NCI-H2171 treated with DMSO at 0.1 percent for 48 hours (cell line): ENCODE results near the gene TNPO2.
A peak's percentile ranks its signal among the peaks of the same experiment; 100 is the strongest.

ENCODE experiments used
- DNase-seq: peaks from one replicate; lab custom pipeline; 2025; lab: John Stamatoyannopoulos, UW

The TNPO2 gene

DNA sequence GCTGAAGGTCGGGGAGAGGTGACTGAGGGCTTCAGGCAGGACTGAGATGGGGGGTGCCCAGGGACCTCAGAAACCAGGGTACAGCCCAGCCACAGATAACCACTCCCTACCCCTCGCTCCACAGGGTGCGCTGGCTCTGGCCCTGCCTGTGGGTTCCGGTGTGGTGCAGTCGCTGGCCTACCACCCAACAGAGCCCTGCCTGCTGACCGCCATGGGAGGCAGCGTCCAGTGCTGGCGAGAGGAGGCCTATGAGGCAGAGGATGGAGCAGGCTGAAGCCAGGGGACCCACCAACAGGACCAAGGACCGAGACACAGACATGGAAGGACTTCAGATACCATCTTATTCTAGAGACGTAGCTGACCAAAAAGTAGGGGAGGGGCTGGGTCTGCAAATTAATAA, 48.3 kb downstream of the TNPO2 start:
- DNase-seq, result no peak

DNA sequence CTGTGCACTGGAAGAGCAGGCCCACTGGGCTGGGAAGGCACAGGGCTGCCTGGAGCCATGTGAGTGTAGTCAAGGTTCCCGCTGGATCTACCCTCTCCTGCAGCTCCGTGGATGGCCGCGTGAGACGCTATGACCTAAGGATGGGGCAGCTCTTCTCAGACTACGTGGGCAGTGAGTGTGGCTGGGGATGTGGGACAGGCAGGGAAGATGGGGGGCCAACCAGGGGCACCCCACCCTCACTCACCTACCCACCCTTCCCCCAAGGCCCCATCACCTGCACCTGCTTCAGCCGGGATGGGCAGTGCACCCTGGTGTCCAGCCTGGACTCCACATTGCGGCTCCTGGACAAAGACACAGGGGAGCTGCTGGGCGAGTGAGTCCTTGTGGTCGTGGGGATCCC, 51.0 kb downstream of the TNPO2 start:
- no peak for DNase-seq

DNA sequence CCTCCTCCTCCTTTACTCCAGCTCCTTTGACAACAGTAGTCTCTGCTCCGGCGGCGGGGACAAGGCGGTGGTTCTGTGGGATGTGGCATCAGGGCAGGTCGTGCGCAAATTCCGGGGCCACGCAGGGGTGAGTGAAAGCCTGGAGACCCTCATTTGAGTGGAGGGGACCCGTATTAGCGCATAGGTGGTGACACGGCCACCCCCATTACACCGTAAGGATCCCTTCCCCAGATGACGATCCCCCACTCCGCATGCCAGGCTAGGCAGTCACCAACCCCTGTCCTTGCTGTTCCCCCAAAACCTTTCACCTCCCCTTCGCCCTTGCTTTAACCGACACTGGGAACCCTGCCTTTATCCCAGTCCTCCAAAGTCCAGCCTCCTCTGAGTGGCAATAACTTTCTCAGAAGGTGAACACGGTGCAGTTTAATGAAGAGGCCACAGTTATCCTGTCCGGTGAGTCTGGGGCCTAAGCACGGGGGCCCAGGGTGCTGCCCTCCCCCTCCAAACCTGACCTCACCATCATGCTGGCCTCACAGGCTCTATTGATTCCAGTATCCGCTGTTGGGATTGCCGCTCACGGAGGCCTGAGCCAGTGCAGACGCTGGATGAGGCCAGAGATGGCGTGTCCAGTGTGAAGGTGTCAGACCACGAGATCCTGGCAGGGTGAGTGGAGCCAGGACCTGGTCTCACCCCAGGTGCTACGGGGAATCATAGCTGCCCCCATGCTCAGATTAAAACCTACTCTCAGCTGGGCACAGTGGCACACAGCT, 53.4 kb downstream of the TNPO2 start:
- DNase-seq, result no peak

DNA sequence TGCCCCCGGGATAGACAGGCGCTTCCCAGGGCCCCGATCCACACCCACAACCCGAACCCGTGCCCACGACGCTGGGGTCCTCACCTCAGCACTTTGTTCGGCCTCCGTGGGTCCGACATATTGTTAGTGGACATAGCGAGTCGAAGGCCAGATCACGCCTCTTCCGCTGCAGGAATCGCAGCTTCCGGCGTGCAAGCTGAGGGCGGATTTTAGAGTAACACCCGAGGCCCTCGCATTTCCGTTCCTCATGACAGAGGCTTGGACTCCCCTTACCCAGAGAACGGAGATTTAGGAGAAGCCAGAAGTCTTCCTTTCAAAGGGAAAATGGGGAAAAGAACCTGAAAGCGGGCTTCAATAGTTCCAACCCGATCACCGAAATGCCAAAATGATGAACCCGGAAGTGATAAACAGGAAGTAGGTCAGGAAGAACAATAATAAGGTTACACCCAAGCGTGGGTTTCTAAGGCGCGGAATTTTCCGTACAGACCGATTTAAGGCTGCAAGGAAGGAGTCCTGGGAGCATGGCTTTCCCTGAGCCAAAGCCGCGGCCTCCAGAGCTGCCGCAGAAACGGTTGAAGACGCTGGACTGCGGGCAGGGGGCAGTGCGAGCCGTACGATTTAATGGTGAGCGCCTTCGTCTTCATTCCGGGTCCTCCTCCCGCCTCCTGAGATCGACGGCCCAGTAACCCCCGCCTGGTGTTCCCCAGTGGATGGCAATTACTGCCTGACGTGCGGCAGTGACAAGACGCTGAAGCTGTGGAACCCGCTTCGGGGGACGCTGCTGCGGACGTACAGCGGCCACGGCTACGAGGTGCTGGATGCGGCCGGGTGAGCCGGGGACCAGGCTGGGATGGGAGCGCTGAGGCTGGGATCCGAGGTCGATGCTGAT, 54.2 kb downstream of the TNPO2 start:
- peak; percentile 89 for DNase-seq

DNA sequence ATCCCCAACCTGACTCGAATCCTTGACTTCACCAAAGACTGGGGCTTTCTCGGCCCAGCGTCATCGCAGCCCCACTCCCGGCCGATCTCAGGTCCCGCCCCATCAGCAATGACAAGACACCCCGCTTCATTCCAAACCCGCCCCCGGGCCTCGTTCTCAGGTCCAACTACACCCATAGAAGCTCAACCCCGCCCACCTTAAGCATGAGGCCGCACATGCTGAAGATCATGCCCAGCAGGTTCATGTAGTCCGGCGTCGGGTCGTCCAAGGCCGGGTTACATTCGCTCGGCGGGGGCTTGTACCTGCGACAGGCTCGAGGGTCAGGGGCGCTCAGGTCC, 54.8 kb downstream of the TNPO2 start:
- DNase-seq, result peak; percentile 41

DNA sequence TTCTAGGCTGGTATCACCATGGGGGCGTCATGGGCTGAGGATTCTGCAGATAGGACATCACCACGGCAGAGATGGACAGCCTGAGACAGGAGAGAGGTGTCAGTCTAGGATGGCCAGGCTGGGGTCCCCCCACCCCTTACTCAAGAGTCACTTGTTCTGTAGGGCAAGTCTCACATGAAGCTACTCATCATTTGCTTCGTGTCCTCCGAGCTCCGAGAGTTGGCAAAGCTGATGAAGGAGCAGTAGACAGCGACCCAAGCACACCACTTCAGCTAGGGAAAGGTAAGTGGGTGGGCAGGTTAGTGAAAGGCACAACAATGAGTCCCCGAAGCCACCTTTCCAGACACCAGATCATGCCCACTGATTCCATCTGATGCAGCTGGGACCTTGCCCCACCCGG, 55.4 kb downstream of the TNPO2 start:
- DNase-seq, result no peak

DNA sequence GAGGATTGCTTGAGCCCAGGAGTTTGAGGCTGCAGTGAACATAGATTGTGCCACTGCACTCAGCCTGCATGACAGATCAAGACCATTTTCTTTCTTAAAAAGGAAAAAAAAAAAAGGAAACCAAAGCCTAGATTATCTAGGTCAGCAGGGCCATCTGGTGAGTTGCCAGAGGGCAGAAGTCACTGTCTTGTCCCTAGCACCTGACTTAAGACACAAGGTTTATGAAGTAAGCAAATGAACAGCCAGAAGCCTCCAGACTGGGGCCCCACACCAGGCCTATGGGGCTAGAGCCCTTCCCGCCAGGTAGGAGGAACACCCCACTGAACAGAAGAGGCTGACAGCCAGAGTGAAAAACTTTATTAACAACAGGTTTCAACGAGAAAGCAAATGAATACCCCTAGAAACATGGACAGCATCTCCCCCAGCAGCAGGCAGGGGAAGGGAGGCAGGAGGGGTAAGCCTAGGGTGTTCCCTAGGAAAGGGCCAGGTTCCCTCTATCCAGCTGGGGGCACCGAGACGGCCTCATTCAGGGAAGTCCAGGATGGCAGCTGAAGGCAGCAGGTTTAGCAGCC, 55.9 kb downstream of the TNPO2 start:
- DNase-seq, result no peak

DNA sequence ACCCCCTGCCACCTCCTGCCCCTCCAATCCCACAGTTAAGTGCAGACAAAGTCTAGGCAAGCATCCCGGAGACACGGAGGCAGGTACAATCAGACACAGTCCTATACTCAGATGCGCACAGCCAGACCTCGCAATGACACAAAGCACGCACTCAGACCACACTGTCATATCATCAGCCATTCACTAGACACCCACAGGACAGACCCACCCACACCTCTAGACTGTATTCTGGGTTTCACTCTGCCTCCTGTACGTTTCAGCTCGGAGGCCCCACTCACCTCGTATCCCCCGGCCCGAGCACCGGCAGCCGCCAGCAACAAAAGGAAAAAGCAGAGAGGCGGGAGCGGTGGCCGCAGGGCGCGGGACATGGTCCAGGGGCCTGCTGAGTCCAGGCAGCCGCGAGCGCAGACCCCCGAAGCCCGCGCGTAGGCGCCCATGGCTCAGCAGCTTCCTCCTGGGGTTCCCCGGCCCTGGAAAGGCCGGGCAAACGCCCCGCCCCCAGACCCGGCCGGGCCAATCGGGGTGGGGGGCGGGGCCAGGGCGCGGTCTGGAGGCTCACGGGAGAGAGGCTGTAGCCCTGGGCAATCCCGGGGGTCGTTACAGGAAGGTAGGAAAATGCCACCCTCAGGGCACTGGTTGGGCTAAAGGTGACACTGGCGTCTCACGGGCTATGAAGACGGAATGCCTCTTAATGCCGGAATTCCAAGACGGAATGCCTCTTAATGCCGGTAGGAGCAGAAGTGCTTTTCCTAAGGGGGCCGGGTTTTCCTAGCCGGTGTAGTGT, 57.3 kb downstream of the TNPO2 start, which contains the start of the genes MAN2B1 and WDR83:
MAN2B1 (minus strand) TSS at position 478 of the 784 bp plus-strand sequence; CDS start at position 437, 41 bp downstream.
WDR83 (plus strand) TSS at position 543 of the 784 bp plus-strand sequence. CDS start 2,984 bp downstream, outside the sequence.
- DNase-seq, result peak; percentile 71

DNA sequence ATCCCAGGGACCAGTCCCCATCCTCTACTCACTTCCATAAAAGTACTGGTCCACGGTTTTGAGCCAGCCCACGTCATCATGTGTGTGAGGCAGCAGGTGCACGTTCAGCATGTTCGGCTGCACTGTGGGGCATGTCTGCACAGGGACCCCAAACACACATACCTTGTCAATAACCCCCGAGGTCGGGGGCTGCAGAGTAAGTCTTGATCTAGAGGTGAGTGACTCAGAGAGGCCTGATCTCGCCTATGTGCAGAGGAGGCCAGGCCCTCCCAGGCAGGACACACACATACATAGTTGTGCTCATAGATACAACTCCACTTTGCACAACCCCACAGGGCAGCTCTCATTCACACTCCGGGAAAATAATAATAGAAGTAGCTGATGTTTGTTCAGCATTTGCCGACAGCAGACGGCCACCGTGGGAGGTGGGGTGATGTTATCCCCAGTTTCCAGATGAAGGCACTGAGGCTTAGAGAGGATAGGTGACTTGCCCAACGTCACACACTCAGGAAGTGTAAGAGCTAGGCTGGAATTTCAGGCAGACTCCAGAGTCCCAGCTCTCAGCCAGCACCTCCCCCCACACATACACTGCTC, 58.0 kb downstream of the TNPO2 start:
- no peak for DNase-seq

DNA sequence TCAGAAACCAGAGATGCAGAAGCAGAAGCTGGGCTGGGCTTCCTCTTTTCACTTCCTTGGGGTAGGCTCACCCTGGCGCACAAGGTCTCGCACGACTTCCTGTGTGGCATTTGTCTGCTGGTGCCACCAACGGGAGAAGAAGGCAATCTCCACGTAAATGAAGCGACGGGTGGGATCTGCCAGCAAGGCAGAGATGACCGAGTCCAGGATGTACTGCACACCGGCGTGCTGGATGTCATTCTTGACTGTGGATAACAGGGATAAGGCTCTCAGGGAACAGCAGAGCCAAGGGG, 58.5 kb downstream of the TNPO2 start:
- DNase-seq, result no peak

DNA sequence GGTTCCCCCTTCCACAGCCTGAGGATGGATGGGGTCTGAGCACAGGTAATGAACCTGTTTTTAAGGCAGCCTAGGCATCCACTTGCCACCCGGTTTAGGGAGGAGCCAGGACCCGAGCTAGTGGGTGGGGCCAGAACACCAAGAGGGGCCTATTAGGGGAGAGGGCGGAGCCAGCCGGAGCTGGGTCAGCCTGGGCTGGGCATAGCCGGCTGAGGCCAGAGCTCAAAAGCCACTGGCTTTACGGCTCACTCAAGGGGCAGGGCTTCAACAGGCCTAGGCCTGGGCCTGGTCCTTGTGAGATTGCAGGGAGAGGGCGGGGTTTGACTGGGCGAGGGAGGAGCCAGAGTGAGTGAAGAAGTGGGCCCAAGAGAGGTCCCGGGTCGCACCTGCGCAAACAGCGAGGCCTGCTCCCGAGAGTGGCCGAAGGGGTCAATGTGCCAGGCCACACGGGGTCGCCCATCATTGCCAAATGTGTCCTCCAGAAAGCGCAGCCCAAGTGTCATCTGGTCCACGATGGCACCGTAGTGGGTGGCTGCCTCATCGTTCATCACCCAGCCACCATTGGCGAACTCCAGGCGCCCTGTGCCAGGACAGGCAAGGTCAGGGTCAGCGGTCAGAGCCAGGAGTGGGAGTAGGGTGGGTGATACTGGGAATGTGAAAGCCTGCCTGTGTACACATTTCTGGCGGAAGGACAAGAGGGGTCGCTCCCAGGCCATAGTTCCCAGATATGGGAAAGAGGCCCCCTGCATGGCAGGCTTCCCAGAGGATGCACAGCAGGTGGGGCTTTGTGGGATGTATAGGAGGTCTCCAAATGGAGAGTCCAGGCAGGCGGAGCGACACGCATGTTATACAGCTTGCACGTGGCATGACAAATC, 59.1 kb downstream of the TNPO2 start:
- DNase-seq, result no peak

DNA sequence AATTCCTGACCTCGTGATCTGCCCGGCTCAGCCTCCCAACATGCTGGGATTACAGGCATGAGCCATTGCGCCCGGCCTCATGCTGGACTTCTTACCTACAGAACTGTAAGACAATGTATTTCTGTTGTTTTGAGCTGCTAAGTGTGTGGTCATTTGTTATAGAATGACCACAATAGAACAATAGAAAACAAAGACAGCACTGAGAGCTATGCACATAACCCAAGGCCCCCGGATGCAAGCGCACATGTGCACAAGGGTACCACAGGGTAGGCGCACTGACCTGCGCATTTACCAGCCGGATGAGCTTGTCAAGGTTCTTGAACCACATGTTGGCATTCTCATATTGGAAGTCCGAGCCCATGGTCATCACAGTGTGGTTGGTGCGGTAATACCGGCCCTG, 62.8 kb downstream of the TNPO2 start:
- no peak for DNase-seq

DNA sequence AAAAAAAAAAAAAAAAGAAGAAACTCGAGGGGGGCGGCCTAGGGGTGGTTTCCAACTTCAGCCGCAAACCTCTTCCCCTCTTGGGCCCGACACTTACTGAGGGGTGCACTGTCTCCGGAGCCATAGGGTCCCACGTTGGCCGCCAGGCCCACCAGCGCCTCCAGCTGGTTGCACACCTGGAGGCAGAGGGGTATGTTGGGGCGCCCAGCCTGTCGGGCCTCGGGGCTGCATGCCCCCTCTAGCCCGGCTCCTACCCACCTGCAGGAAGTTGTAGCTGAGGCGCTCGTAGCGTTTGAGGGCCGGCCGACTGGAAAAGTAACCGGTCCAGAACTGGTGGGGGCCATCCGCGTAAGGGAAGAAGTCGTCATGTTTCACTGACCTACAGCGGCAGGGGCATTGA, 65.8 kb downstream of the TNPO2 start:
- DNase-seq, result no peak

DNA sequence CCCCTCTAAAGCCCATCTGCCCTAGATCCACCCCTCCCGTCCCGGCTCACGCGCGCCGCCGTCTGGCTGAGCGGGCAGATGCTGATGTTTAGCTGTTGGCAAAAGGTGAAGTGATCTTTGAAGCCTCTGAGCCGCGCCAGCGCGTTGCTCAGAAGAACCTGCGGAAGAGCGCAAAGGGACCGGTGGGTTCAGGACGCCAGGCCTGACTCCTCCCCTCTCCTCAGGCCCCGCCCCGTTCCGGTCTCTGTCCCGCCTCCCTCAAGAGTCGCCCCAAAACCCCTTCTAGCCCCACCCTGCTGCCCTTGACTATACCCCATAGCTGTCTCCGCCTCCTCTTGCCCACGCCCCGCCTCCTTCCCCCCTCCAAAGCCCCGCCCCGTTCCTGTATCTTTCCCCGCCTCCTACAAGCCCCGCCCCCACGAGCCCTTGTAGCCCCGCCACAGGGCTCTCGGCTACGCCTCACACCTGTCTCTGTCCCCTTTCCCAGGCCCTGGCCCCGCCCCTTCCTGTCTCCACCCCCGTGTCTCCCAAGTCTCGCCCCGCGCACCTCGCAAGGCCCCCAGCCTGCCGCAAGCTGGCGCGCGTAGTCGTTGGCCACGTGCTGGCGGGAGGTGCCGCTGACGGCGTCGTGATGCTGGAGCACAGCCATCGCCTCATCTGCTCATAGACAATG, 66.7 kb downstream of the TNPO2 start:
- DNase-seq, result no peak

DNA sequence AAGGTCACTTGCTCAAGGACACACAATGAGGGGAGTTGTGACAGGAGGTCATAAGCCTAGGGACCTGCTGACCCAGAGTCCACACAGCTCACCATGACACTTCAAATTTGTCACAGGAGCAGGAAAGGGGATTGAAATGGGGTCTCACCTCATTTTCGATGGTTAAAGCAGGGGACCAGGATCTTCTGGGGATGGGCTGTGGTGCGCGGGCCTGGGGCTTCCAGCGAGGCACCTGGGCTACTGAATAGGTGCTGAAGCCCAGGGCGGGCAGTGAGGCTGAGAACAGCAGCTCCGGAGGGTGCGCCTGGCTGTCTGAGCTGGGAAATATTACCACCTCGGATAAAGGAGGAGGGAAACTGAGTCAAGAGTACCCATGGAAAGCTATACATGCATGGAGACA, 68.2 kb downstream of the TNPO2 start:
- DNase-seq, result no peak

DNA sequence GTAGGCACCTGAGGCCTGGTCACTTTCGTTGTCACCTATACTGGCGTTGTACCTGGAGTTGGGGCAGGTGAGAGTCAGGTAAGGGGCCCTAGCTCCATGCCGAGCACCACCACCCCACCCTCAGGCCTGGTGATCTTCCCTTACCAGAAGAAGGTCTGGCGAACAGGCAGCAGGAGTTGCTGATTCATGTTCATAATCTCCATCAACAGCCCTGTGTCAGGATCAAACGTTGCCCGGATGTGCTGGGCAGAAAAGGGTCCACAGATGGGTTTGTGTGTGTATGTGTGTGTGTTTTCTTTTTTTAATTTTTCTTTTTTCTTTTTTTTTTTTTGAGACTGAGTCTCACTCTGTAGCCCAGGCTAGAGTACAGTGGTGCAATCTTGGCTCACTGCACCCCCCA, 71.5 kb downstream of the TNPO2 start:
- no peak for DNase-seq

DNA sequence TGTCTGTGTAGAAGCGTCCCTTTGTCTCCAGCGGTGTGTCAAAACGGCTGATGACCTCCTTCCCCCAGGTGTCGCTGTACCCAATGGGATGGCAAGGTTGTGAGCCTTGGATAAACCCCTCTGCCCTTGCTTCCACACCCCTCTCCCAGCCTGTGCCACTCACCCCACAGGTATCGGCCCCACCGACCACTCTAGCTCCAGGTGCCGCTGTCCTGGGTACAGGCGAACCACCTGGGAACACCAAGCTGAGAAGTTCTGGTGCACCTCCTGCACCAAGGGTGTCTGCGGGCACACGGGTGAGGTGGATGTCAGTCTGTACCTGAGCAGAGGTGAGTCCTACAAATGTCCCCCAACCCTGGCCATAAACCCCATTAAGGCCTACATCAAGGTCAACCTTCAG, 73.8 kb downstream of the TNPO2 start:
- DNase-seq, result no peak
